ENCODE results near the gene ATAD3B. TPM values are rescaled to one million over a fixed set of nuclear protein-coding genes. Genes with fewer than 3 reads are reported as not detected.

The ATAD3B gene
- total and polyA plus RNA-seq, 2 of the 13 experiments (the other 11 are each of a cell fraction or from before 2014, with no cell fraction given) = 9.6 to 31.1 TPM

GRCh38 chr1:1430114-1430982, 41.2 kb upstream of the ATAD3B start (continued):
- TF ChIP-seq HMGXB4 (CRISPR knock-in tag; IDR thresholded peaks at IDR 0.05; ENCODE audit: borderline replicate concordance in 1 of 2, low read depth in 1 of 2) = peak in 1 of 2 experiments; percentile 60; a peak in 3 of 4 replicates
- no peak for TF ChIP-seq USF2 (IDR thresholded peaks at IDR 0.05; ENCODE audit: low read depth, low read length)
- no peak for TF ChIP-seq USF2 (CRISPR knock-in tag; IDR thresholded peaks at IDR 0.05; ENCODE audit: borderline replicate concordance)
- no peak for TF ChIP-seq TFDP1 (CRISPR knock-in tag; IDR thresholded peaks at IDR 0.05; ENCODE audit: borderline replicate concordance)
- no peak for TF ChIP-seq ZNF552 (CRISPR knock-in tag; IDR thresholded peaks at IDR 0.05; ENCODE audit: borderline replicate concordance)
- no peak for TF ChIP-seq AHR (CRISPR knock-in tag; IDR thresholded peaks at IDR 0.05)
- no peak for TF ChIP-seq BATF2 (CRISPR knock-in tag; IDR thresholded peaks at IDR 0.05)
- no peak for TF ChIP-seq HOXD1 (CRISPR knock-in tag; IDR thresholded peaks at IDR 0.05)
- TF ChIP-seq ZNF609 (CRISPR knock-in tag; IDR thresholded peaks at IDR 0.05; ENCODE audit: borderline replicate concordance) = no peak; the same call in 1 of the 2 replicates
- no peak for TF ChIP-seq ZNF225 (CRISPR knock-in tag; IDR thresholded peaks at IDR 0.05)
- no peak for TF ChIP-seq DRAP1 (CRISPR knock-in tag; IDR thresholded peaks at IDR 0.05)
- peak; percentile 47; the same call in 1 of the 2 replicates for TF ChIP-seq ATF7-NPFF (CRISPR knock-in tag; IDR thresholded peaks at IDR 0.05; ENCODE audit: low read depth)
- TF ChIP-seq FOXA1 (IDR thresholded peaks at IDR 0.05) = no peak
- no peak for TF ChIP-seq FOXA1 (CRISPR knock-in tag; IDR thresholded peaks at IDR 0.05)
- no peak for TF ChIP-seq ZNF660 (CRISPR knock-in tag; IDR thresholded peaks at IDR 0.05; ENCODE audit: borderline replicate concordance, low read depth)
- no peak for TF ChIP-seq DMAP1 (CRISPR knock-in tag; IDR thresholded peaks at IDR 0.05)
